ENCODE data around the gene DNAJB14.

DNAJB14 gene

DNA sequence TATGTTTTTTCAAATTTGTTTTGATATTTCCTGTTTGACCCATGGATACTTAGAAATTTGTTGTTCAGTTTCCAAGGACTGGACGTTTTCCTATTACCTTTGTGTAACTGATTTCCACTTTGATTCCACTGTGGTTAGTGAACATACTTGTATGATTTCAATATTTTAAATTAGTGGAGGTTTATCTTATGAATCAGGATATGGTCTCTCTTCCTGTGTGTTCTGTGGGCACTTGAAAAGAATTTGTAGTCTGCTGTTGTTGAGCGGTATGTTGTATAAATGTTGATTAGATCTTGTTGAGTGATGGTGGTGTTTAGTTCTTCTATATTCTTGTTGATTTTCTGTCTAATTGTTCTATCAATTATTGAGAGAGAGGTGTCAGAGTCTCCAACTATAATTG is 31.0 kb downstream of the DNAJB14 start:
- TF ChIP-seq, protein P1, sequence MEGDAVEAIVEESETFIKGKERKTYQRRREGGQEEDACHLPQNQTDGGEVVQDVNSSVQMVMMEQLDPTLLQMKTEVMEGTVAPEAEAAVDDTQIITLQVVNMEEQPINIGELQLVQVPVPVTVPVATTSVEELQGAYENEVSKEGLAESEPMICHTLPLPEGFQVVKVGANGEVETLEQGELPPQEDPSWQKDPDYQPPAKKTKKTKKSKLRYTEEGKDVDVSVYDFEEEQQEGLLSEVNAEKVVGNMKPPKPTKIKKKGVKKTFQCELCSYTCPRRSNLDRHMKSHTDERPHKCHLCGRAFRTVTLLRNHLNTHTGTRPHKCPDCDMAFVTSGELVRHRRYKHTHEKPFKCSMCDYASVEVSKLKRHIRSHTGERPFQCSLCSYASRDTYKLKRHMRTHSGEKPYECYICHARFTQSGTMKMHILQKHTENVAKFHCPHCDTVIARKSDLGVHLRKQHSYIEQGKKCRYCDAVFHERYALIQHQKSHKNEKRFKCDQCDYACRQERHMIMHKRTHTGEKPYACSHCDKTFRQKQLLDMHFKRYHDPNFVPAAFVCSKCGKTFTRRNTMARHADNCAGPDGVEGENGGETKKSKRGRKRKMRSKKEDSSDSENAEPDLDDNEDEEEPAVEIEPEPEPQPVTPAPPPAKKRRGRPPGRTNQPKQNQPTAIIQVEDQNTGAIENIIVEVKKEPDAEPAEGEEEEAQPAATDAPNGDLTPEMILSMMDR (conservative IDR thresholded peaks at IDR 0.05; ENCODE audit: low read depth, low read length): no peak
- no peak overlapping the region for H3K4me3 ChIP-seq (ENCODE audit: low read length)
- no peak for DNase-seq (ENCODE audit: low read depth)

DNA sequence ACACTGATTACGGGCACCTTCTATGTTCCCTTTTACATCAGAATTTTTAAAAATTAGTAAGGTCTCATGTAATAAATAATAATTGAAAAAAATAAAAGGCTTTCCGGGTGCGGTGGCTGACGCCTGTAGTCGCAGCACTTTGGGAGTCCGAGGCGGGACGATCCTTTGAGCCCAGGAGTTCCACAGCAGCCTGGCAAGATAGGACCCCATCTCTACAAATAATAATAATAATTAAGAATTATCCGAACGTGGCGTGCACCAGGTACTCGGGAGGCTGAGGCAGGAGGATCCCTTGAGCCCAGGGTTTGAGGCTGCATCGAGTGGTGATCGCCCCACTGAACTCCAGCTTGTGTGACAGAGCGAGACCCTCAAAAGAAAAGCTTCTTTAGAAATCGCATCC is 51.4 kb downstream of the DNAJB14 start:
- TF ChIP-seq, protein P1 (conservative IDR thresholded peaks at IDR 0.05; ENCODE audit: low read depth, low read length): no peak
- peak overlapping the region; percentile 93 for H3K4me3 ChIP-seq (ENCODE audit: low read length)
- DNase-seq (ENCODE audit: low read depth): no peak

DNA sequence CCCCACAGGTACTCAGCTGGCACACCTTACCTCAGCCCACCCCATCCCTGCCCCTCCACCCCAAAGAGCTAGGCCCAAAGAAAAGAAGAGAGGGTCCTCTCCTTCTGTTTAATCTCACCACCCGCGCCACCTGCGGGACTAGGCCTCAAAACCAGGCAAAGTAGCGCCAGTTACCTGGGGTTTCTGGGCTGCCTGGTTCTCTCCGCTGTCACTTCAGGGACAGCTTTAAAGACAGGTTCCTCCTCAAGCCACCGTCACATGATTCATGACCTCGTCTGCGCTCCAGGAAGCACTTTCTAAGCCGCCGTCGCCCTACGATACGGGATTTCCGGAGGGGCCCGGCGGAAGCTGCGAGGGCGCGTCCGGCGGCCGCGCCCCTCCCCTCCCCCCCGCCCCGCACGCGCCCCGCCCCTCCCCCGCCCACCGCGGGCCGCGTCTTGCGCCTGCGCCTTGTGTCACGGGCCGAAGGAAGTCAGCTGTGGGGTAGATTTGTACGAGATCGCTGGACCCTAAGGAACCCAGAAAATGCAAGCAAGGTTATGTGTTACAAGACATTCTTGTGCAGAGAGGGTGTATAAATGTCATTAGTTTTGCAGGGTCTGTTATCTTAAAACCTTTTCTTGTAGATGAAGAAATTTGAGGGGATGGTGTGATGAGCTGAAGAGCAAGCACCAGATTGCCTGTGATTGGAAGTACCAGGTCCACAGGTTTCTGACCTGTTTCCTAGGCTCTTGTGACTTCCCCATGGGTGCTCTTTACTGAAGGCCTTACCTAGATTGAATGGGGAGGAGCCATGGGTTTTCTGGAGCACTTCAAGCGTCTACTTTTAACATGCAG is 52.0 kb downstream of the DNAJB14 start, which contains the start of gene LAMTOR3:
Gene LAMTOR3, minus strand, starts transcription at position 267 of the 837 bp plus-strand sequence. CDS start 464 bp downstream, outside the sequence.
- peak; percentile 63 for DNase-seq (ENCODE audit: low read depth)
- TF ChIP-seq, protein P1 (conservative IDR thresholded peaks at IDR 0.05; ENCODE audit: low read depth, low read length): no peak
- peak within 1 kb of the TSS; percentile 93 for H3K4me3 ChIP-seq (ENCODE audit: low read length)

DNA sequence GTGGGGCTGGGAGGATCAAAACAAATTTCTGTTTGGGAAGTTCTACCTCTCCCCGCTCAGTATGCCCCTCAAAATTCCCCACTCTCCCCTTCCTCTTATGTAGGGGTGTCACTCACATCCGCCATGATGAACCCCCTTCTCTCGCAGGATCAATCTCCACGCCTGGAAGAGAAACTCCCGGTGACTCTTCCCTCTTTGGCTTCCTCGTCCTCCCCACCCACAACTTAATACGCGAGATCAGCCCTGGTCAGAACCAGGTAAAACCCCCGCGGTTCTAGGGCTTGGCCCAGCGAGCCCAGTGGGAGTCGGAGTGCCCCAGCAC is 52.6 kb downstream of the DNAJB14 start:
- peak overlapping the region; percentile 93 for H3K4me3 ChIP-seq (ENCODE audit: low read length)
- TF ChIP-seq, protein P1 (conservative IDR thresholded peaks at IDR 0.05; ENCODE audit: low read depth, low read length): no peak
- DNase-seq (ENCODE audit: low read depth): no peak

DNA sequence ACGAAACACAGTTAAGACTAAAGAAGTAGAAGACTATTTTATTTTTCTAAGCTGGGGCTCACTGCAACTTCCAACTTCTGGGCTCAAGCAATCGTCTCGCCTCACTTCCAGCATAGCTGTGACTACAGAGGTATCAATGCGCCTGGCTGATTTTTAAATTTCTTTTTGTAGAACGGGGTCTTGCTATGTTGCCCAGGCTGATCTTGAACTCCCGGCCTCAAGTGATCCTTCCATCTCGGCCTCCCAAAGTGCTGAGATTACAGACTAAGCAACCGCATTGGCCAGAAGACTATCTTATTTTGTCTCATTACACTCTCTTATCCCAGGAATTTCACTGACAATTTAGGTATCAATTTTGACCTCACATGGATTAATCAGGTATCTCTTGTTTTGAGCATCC is 53.4 kb downstream of the DNAJB14 start:
- no peak for DNase-seq (ENCODE audit: low read depth)
- H3K4me3 ChIP-seq (ENCODE audit: low read length): peak overlapping the region; percentile 93
- TF ChIP-seq, protein P1 (conservative IDR thresholded peaks at IDR 0.05; ENCODE audit: low read depth, low read length): no peak

DNA sequence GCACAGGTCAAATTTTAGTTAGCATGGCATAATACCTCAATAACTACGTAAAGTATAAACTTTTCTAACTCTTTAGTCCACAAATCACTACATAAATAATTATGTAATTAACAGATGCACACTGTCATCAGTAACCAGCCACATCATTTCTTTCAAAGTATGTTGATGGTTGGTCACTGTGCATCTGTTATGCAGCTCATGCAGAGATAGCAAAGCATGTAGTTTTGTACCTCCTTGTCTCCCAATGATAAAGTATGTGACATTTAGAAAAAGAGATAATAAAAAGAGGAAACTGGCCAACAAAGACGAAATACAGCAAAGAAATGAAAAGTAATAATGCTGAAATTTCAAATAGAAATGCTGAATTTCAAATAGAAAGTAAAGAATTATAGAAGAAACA is 55.1 kb downstream of the DNAJB14 start:
- H3K4me3 ChIP-seq (ENCODE audit: low read length): no peak overlapping the region
- no peak for DNase-seq (ENCODE audit: low read depth)
- TF ChIP-seq, protein P1 (conservative IDR thresholded peaks at IDR 0.05; ENCODE audit: low read depth, low read length): no peak

DNA sequence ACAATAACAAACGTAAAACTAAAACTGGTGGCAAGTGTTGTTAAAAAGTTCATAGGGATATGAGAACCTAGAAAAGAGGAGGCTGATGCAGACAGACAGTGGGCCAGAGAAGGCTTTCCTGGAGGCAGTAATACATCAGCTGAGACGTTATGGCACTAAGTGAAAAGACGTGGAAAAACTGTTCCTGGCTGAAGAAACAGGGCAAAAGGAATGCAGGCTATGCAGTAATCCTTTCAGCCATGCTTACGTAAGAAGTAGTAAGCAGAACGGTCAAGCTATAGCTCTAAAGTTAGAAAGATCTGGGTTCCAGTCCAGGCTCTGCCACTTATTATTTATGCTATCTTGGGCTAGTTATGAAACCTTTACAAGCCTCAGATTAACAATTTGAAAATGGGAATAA is 58.6 kb downstream of the DNAJB14 start:
- no peak overlapping the region for H3K4me3 ChIP-seq (ENCODE audit: low read length)
- peak; percentile 88 for DNase-seq (ENCODE audit: low read depth)
- TF ChIP-seq, protein P1 (conservative IDR thresholded peaks at IDR 0.05; ENCODE audit: low read depth, low read length): no peak

All from retinal pigment epithelial cell (primary cell).